ENCODE data around the gene PDIA5.

Gene PDIA5

DNA sequence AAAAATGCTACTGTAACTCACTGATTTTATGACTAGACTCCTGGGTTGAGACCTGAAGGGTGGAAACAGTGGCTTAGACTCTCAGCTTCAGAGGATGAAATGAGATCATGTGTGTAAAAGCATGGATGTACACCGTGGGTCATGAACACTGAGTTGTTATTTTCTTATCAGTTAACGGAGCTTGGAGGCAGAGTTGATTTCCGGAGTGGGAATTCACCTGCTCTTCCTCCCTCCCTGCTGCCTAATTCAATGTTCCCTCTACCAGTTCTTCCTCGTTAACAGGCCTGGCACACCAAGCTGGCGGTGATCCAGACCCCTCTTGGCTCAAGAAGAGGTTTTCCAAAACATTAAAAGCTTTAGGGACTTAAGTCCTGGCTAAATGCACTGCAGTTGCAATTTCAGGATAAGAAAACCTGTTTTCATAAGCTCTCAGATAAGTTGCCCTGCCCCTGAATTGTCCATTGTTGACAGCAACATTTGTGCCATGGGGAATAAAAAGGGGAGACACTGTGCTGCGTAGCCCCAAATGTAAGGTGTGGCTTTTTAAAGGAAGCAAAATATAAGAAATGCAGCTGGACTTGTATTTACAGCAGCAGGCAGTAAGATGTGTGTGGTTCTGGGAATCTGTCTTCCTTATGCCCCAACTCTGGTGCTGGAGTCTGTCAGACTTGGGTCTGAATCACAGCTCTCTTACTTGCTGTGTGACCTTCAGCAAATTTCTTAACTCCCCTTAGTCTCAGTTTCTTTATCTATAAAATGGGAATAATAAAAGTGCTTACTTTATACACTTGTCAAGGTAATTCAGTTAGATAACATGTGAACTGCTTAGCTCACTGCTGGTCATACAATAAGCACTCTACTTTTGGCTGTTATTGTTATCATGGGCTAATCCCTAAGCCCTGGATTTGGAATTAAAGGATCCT is 9.9 kb downstream of the PDIA5 start:
- Histone ChIP-seq H2AFZ (ENCODE audit: low read length) (no peak overlapping the region), H3K4me3 (ENCODE audit: low read length) (no peak overlapping the region), H3K9me2 (replicated peaks; ENCODE audit: insufficient read depth, low read length) (no peaks in the 10 kb centered on the region), H3K79me2 (ENCODE audit: low read length) (peaks cover 95% of the 10 kb centered on the region), H3K27ac (ENCODE audit: low read length) (no peak overlapping the region), H3K9ac (ENCODE audit: low read length) (no peak overlapping the region), H3F3A (ENCODE audit: insufficient read depth, low read length) (no peaks in the 10 kb centered on the region), H3K27me3 (replicated peaks; ENCODE audit: insufficient read depth, low read length) (no peaks in the 10 kb centered on the region), H3K9me3 (replicated peaks; ENCODE audit: insufficient read depth, low read length) (no peaks in the 10 kb centered on the region), H3K4me1 (ENCODE audit: low read length) (0 out of 2 replicates have a peak, but pooled peaks cover 2% of the 10 kb centered on the region), H3K36me3 (replicated peaks; ENCODE audit: insufficient read depth, low read length) (no peaks in the 10 kb centered on the region), H3K4me2 (ENCODE audit: low read depth, low read length) (no peak overlapping the region), H4K20me1 (ENCODE audit: insufficient read depth, low read length) (peaks cover 12% of the 10 kb centered on the region)
- TF ChIP-seq, protein P1, sequence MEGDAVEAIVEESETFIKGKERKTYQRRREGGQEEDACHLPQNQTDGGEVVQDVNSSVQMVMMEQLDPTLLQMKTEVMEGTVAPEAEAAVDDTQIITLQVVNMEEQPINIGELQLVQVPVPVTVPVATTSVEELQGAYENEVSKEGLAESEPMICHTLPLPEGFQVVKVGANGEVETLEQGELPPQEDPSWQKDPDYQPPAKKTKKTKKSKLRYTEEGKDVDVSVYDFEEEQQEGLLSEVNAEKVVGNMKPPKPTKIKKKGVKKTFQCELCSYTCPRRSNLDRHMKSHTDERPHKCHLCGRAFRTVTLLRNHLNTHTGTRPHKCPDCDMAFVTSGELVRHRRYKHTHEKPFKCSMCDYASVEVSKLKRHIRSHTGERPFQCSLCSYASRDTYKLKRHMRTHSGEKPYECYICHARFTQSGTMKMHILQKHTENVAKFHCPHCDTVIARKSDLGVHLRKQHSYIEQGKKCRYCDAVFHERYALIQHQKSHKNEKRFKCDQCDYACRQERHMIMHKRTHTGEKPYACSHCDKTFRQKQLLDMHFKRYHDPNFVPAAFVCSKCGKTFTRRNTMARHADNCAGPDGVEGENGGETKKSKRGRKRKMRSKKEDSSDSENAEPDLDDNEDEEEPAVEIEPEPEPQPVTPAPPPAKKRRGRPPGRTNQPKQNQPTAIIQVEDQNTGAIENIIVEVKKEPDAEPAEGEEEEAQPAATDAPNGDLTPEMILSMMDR (IDR thresholded peaks at IDR 0.05; ENCODE audit: low read length): no peak
- TF ChIP-seq EZH2phosphoT487 (IDR thresholded peaks at IDR 0.05; ENCODE audit: low read length) (no peak), EZH2 (optimal IDR thresholded peaks at IDR 0.05; ENCODE audit: low read depth, low read length) (no peak)
- DNase-seq: no peak

DNA sequence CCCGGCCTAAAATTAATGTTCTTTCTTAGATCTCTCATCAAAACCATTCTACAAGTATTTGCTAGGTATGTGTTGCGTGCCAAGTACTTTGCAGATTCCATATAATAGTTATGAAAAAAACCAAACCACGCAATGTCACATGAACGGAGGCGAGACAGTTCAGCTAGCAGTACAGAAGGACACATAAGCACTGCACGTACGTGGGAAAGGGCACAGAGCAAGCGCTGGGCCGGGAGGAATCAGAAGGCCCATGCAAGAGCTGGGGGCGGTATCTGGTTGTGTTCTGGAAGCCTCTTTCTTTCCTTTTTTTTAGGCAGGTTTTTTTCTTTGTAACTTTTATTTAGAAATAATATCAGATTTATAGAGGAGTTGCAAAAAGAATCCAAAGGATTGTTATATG is 11.3 kb downstream of the PDIA5 start:
- Histone ChIP-seq H3K79me2 (ENCODE audit: low read length) (peaks cover 96% of the 10 kb centered on the region), H3F3A (ENCODE audit: insufficient read depth, low read length) (no peaks in the 10 kb centered on the region), H3K27ac (ENCODE audit: low read length) (no peak overlapping the region), H3K4me2 (ENCODE audit: low read depth, low read length) (no peak overlapping the region), H3K4me1 (ENCODE audit: low read length) (peaks cover 9% of the 10 kb centered on the region; the same call in 1 of the 2 replicates), H2AFZ (ENCODE audit: low read length) (no peak overlapping the region), H3K27me3 (replicated peaks; ENCODE audit: insufficient read depth, low read length) (no peaks in the 10 kb centered on the region), H3K4me3 (ENCODE audit: low read length) (no peak overlapping the region), H3K36me3 (replicated peaks; ENCODE audit: insufficient read depth, low read length) (no peaks in the 10 kb centered on the region), H3K9me3 (replicated peaks; ENCODE audit: insufficient read depth, low read length) (no peaks in the 10 kb centered on the region), H4K20me1 (ENCODE audit: insufficient read depth, low read length) (peaks cover 15% of the 10 kb centered on the region), H3K9ac (ENCODE audit: low read length) (no peak overlapping the region), H3K9me2 (replicated peaks; ENCODE audit: insufficient read depth, low read length) (no peaks in the 10 kb centered on the region)
- TF ChIP-seq EZH2 (optimal IDR thresholded peaks at IDR 0.05; ENCODE audit: low read depth, low read length) (no peak), EZH2phosphoT487 (IDR thresholded peaks at IDR 0.05; ENCODE audit: low read length) (no peak)
- TF ChIP-seq, protein P1 (IDR thresholded peaks at IDR 0.05; ENCODE audit: low read length): no peak
- no peak for DNase-seq

DNA sequence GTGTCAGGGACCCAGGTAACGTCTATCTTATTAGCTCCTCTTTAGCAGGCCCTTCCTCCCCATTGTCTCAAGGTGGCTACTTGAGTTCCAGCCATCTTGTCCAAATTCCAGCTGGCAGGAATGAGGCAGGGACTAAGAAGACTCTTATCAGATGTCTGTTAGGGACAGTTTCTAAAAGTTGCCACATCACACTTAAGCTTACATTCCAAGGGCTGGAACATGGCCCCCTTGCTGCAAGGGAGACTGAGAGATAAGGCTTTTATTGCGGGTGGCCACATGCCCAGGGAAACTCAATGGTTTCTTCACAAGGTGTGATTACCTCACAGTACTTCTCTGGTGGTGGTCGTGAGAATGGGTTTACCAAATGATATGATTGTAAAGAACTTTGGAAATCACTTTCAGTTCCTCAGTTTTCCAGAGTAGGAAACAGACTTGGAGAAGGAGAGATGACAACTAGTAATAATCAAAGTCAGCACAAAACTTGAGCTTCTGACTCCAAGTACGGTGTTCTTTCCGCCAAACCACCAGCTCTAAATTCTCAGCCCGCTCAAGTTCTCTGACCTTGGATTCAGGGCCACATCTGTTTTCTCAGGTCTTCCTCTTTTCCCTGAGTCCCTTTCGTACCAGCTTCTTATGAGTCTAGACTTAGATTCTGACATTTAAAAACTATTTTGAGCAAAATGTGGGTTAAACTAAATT is 14.2 kb downstream of the PDIA5 start:
- no peaks in the 10 kb centered on the region for H3F3A ChIP-seq (ENCODE audit: insufficient read depth, low read length)
- H2AFZ ChIP-seq (ENCODE audit: low read length): no peak overlapping the region
- H3K9me3 ChIP-seq (replicated peaks; ENCODE audit: insufficient read depth, low read length): no peaks in the 10 kb centered on the region
- H3K4me1 ChIP-seq (ENCODE audit: low read length): peaks cover 9% of the 10 kb centered on the region; the same call in 1 of the 2 replicates
- H4K20me1 ChIP-seq (ENCODE audit: insufficient read depth, low read length): peaks cover 6% of the 10 kb centered on the region; the same call in 1 of the 2 replicates
- H3K27me3 ChIP-seq (replicated peaks; ENCODE audit: insufficient read depth, low read length): no peaks in the 10 kb centered on the region
- no peak for DNase-seq
- H3K36me3 ChIP-seq (replicated peaks; ENCODE audit: insufficient read depth, low read length): no peaks in the 10 kb centered on the region
- no peak for TF ChIP-seq EZH2phosphoT487 (IDR thresholded peaks at IDR 0.05; ENCODE audit: low read length)
- no peak for TF ChIP-seq EZH2 (optimal IDR thresholded peaks at IDR 0.05; ENCODE audit: low read depth, low read length)
- TF ChIP-seq, protein P1 (IDR thresholded peaks at IDR 0.05; ENCODE audit: low read length): no peak
- H3K9me2 ChIP-seq (replicated peaks; ENCODE audit: insufficient read depth, low read length): no peaks in the 10 kb centered on the region
- H3K4me3 ChIP-seq (ENCODE audit: low read length): no peak overlapping the region
- no peak overlapping the region for H3K4me2 ChIP-seq (ENCODE audit: low read depth, low read length)
- H3K9ac ChIP-seq (ENCODE audit: low read length): no peak overlapping the region
- H3K27ac ChIP-seq (ENCODE audit: low read length): no peak overlapping the region
- H3K79me2 ChIP-seq (ENCODE audit: low read length): peaks cover 96% of the 10 kb centered on the region

Measured in MM.1S (cell line).